CD1c-positive myeloid dendritic cell (primary cell): Measurements from ENCODE around the gene GPLD1.
"Not testable (repeated sequence)": the region's sequence is repeated elsewhere in the genome, so short reads cannot be mapped to it uniquely, and the experiment has no call there.

Experiments used
- DNase-seq: peaks from one replicate; pipeline ENCODE4 v3.0.0-alpha.2; 2016; ENCODE audit errors: extremely low spot score

Gene GPLD1

GRCh38 chr6:24412294-24412693, 77.1 kb downstream of the GPLD1 start:
- no peak for DNase-seq

DNA sequence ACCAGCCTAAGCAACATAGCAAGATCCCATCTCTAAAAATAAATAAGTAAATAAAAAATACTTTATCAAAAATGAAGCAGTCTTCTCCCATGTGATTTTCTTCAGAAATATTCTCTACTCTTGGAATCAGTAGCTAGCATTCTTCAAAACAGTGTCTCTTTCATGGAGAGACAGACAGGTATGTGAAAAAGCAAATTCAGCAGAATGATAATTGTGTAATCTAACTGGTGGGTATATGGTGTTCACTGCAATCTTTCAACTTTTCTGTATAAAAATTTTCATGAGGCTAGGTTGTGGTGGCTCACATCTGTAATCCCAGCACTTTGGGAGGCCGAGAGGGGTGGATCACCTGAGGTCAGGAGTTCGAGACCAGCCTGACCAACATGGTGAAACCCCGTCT, 78.8 kb downstream of the GPLD1 start:
- DNase-seq, result no peak

GRCh38 chr6:24408719-24409410, 80.5 kb downstream of the GPLD1 start:
- DNase-seq, result no peak

GRCh38 chr6:24405262-24405661, 84.1 kb downstream of the GPLD1 start:
- no peak for DNase-seq

DNA sequence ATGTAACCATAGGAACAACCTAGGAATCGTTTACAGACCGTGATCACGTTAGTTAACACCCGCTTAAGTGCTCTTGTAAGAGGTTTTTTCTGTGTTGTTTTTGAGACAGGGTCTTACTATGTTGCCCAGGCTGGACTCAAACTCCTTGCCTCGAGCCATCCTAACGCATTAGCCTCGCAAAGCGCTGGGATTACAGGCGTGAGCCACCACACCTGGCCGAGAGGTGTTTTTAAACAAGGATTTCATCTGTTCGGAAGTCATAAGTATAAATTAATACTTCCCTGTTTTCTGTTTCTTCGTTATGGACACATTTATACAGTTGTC, 85.9 kb downstream of the GPLD1 start:
- no peak for DNase-seq

DNA sequence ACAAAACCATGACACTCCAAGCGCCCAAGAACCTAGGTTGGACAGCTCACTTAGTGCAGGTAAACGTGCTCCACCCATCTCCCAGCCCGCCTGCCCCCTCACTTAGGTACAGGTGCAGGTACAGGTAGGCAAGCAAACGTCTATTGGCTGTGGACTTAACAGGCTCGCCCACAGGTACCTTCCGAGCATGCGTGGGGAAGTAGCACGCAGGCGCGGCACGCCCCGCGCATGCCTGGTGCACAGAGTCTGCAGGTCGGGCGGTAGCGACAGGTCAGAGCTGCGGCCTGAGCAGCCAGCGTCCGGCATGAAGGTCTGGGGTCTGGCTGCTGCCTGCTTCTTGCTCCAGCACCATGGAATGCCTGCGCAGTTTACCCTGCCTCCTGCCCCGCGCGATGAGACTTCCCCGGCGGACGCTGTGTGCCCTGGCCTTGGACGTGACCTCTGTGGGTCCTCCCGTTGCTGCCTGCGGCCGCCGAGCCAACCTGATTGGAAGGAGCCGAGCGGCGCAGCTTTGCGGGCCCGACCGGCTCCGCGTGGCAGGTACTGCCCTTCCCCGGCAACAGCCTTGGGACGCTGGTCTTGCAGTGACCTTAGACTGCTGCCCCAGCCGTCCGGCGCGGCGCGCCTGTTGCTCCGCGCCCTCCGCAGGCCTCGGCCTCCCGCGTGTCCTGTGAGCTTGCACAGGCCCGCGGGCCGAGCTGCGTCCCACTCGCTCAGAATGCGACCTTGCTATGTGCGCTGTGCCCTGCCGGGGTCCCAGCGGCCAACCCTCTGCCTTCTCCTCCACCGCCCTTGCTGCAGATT, 86.5 kb downstream of the GPLD1 start, which contains the start of gene MRS2:
Gene MRS2 (plus strand): TSS at position 240 of the 804 bp plus-strand sequence. CDS start 111 bp downstream, at position 351.
- DNase-seq, result peak; percentile 84

GRCh38 chr6:24401458-24401857, 87.9 kb downstream of the GPLD1 start:
- DNase-seq, result no peak

- not testable (repeated sequence) for DNase-seq
These were observed 89.0 kb downstream of the GPLD1 start for GRCh38 chr6:24400045-24401039.

DNA sequence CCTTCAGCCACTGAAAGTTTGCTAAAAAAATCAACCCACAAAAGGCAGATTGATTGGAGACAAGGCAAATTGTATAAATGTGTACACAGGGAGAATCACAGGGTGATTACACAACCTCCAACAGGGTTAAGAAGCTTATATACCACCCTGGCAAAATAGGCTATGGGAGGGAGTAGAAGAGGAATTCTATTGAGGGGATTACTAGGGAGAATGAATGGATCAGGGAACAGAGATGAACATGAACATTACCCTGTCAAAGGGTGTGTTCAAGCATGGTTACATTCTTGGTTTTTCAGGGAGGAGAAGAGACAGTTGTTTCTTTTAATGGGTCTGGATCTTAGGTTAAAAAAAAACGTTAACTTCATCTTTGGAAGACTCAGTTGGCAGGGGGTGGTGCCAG, 91.7 kb downstream of the GPLD1 start:
- DNase-seq, result no peak

- no peak for DNase-seq
These were observed 92.6 kb downstream of the GPLD1 start for GRCh38 chr6:24396824-24397223.

- peak; percentile 79 for DNase-seq
These were observed 94.5 kb downstream of the GPLD1 start for GRCh38 chr6:24394780-24395437.

DNA sequence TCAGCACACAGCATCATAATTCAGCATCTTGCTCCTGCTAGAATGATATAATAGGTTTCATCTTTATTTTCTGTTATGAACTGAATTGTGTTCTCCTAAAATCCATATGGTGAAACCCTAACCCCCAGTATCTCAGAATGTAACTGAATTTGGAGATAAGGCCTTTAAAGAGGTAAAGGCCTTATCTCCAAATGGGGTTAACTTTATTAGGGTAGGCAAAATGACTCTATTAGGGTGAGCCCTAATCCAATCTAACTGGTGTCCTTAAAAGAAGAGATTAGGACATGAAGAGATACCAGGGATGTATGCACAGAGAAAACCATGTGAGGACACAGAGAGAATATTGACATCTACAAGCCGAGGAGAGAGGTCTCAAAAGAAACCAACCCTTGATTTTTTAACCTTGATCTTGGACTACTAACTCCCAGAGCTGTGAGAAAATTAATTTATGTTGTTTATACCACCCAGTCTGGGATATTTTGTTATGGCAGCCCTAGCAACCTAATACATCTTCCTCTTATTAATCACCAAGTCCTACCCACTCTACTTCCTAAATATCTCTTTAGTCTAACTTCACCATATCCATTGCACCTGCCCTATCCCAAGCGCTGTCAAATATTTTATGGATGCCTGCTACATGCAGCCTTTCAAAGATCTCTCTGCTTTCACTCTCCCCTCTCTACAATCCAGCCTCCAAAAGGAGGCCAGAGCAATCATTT, 95.2 kb downstream of the GPLD1 start:
- peak; percentile 42 for DNase-seq

- DNase-seq, result no peak
These were observed 97.5 kb downstream of the GPLD1 start for GRCh38 chr6:24391756-24392405.

- no peak for DNase-seq
These were observed 98.2 kb downstream of the GPLD1 start for GRCh38 chr6:24391208-24391607.

DNA sequence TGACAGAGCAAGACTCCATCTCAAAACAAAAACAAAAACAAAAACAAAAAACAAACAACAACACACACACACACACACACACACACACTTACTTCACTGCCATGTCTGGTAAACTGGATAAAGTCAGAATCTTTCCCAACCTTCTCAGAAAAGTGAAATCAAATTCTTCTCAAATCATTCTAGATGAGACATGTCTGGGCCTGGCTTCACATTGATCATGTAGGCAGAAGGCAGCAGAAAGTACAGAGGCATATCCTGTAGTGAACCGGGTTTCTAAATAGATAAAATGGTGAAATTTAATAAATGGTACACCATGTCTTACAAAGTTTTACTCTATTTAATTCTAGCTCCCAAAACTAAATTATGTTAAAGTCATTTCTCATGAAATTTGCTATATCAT, 101.6 kb downstream of the GPLD1 start:
- DNase-seq, result no peak

- DNase-seq, result no peak
These were observed 103.7 kb downstream of the GPLD1 start for GRCh38 chr6:24385536-24386269.

GRCh38 chr6:24384369-24385130, 104.8 kb downstream of the GPLD1 start:
- not testable (repeated sequence) for DNase-seq

- DNase-seq, result not testable (repeated sequence)
These were observed 106.4 kb downstream of the GPLD1 start for GRCh38 chr6:24382891-24383494.

- DNase-seq, result no peak
These were observed 107.2 kb downstream of the GPLD1 start for GRCh38 chr6:24382220-24382540.
